SK-N-SH (cell line): ENCODE data around the gene NOLC1. TPM values are rescaled to one million over a fixed set of nuclear protein-coding genes. Genes with fewer than 3 reads are reported as not detected.

Experiments used
- CTCF ChIA-PET: fragments of 300-600, 350-600 bp; formaldehyde crosslinking; extraction: SDS; loops from one replicate; lab custom pipeline; 2021; lab: Yijun Ruan, JAX
- POLR2A ChIA-PET: fragments of 350-600 bp; sonication (Branson Sonifier 250); formaldehyde crosslinking; extraction: SDS; loops from one replicate; lab custom pipeline; 2020; ENCODE audit warnings: antibody characterized with exemption, inconsistent platforms; lab: Yijun Ruan, JAX
- DNase-seq: peaks from one replicate; pipeline ENCODE4 v3.0.0; 2012
- H2AFZ ChIP-seq: fragments of 200-600 bp; sonication (generic); 2 replicates; pipeline ENCODE4 v1.8.1; 2016; ENCODE audit warnings: antibody characterized with exemption, mild to moderate bottlenecking, low read depth
- H3F3A ChIP-seq: fragments of 200-600 bp; sonication (generic); replicated peaks from 2 replicates; pipeline ENCODE3; 2016; ENCODE audit warnings: antibody characterized with exemption, mild to moderate bottlenecking; ENCODE audit not compliant: insufficient read depth
- H3K27ac ChIP-seq, 2 experiments: fragments of 200-500 bp in 1 of 2; fragments of 200-600 bp in 1 of 2; sonication (Bioruptor generic) in 1 of 2; sonication (generic), shearing (Covaris generic) in 1 of 2; 2 replicates each; pipeline versions ENCODE4 v1.5.1 to v1.6.1; 2014 to 2016; ENCODE audit warnings: low read depth in 2 of 2, inconsistent platforms in 1 of 2, low read length in 1 of 2, mild to moderate bottlenecking in 1 of 2, mixed read lengths in 1 of 2
- H3K27me3 ChIP-seq: fragments of 200-600 bp; sonication (generic), shearing (Covaris generic); 2 replicates; pipeline ENCODE4 v1.6.1; 2016; ENCODE audit warnings: mixed run types; ENCODE audit not compliant: insufficient read depth
- H3K36me3 ChIP-seq, 2 experiments: fragments of 200-500 bp in 1 of 2; fragments of 200-600 bp in 1 of 2; sonication (Bioruptor generic) in 1 of 2; sonication (generic) in 1 of 2; replicated peaks in 1 of 2; 2 replicates each; pipeline versions ENCODE3 to v1.5.1; 2014 to 2016; ENCODE audit warnings: low read length in 1 of 2, mild to moderate bottlenecking in 1 of 2; ENCODE audit not compliant: insufficient read depth in 2 of 2, control insufficient read depth in 1 of 2
- H3K4me1 ChIP-seq, 2 experiments: fragments of 200-500 bp in 1 of 2; fragments of 200-600 bp in 1 of 2; sonication (Bioruptor generic) in 1 of 2; sonication (generic), shearing (Covaris generic) in 1 of 2; 2 replicates each; pipeline versions ENCODE4 v1.5.1 to v1.6.1; 2014 to 2016; ENCODE audit warnings: low read depth in 1 of 2, low read length in 1 of 2, mixed run types in 1 of 2; ENCODE audit not compliant: insufficient read depth in 2 of 2, control insufficient read depth in 1 of 2
- H3K4me2 ChIP-seq: fragments of 200-600 bp; sonication (generic), shearing (Covaris generic); 2 replicates; pipeline ENCODE4 v1.6.1; 2017; ENCODE audit warnings: mixed run types
- H3K4me3 ChIP-seq, 2 experiments: fragments of 200-500 bp in 1 of 2; fragments of 200-600 bp in 1 of 2; sonication (Bioruptor generic) in 1 of 2; sonication (generic), shearing (Covaris generic) in 1 of 2; 2 replicates each; pipeline versions ENCODE4 v1.5.1 to v1.8.1; 2014 to 2016; ENCODE audit warnings: low read depth in 2 of 2, inconsistent platforms in 1 of 2, low read length in 1 of 2, mild to moderate bottlenecking in 1 of 2, mixed read lengths in 1 of 2, moderate library complexity in 1 of 2
- H3K79me2 ChIP-seq: fragments of 200-600 bp; sonication (generic); 2 replicates; pipeline ENCODE4 v1.8.1; 2017; ENCODE audit warnings: mild to moderate bottlenecking; ENCODE audit not compliant: insufficient read depth
- H3K9ac ChIP-seq: fragments of 200-600 bp; sonication (generic); 2 replicates; pipeline ENCODE4 v1.6.1; 2017; ENCODE audit warnings: mixed run types
- H3K9me2 ChIP-seq: fragments of 200-600 bp; sonication (generic); 2 replicates; pipeline ENCODE4 v1.6.1; 2017; ENCODE audit warnings: mixed run types
- H3K9me3 ChIP-seq: fragments of 200-600 bp; sonication (generic); 2 replicates; pipeline ENCODE4 v1.6.1; 2017; ENCODE audit warnings: mixed run types, mild to moderate bottlenecking, moderate library complexity
- H4K20me1 ChIP-seq: fragments of 200-600 bp; sonication (generic); 2 replicates; pipeline ENCODE4 v1.6.1; 2017; ENCODE audit warnings: mild to moderate bottlenecking, mixed run types; ENCODE audit not compliant: insufficient read depth
- CHD2 ChIP-seq: fragments of 150-350 bp; IDR thresholded peaks from 2 replicates; pipeline ENCODE4 v1.6.1; 2018; ENCODE audit warnings: low read length; ENCODE audit not compliant: partially characterized antibody
- CTCF ChIP-seq: fragments of 200-600 bp; sonication (generic); IDR thresholded peaks from 2 replicates; pipeline ENCODE4 v1.6.1; 2017; ENCODE audit warnings: antibody characterized with exemption, mild to moderate bottlenecking, moderate library complexity
- FOSL2 ChIP-seq: IDR thresholded peaks from 2 replicates; pipeline ENCODE4 v1.4.0; 2012; ENCODE audit warnings: low read depth, mild to moderate bottlenecking, moderate library complexity, borderline replicate concordance
- FOXJ3 ChIP-seq: sonication (generic); formaldehyde crosslinking; IDR thresholded peaks from 2 replicates; pipeline ENCODE4 v1.5.1; 2020; ENCODE audit warnings: mild to moderate bottlenecking, missing genetic modification reagents
- GABPA ChIP-seq: IDR thresholded peaks from 2 replicates; pipeline ENCODE4 v1.4.0; 2012; ENCODE audit warnings: low read depth, mild to moderate bottlenecking
- IRF3 ChIP-seq: fragments of 150-350 bp; IDR thresholded peaks from 2 replicates; pipeline ENCODE4 v1.6.1; 2016; ENCODE audit warnings: mild to moderate bottlenecking, low read depth, low read length
- JUND ChIP-seq: IDR thresholded peaks from 2 replicates; pipeline ENCODE4 v1.4.0; 2012
- MXI1 ChIP-seq: IDR thresholded peaks from 2 replicates; pipeline ENCODE4 v1.6.1; 2012; ENCODE audit warnings: mild to moderate bottlenecking, low read depth, low read length, improper control_type of control experiment
- NFIC ChIP-seq: IDR thresholded peaks from 2 replicates; pipeline ENCODE4 v1.4.0; 2012; ENCODE audit warnings: borderline replicate concordance
- RAD21 ChIP-seq: IDR thresholded peaks from 2 replicates; pipeline ENCODE4 v1.6.1; 2012; ENCODE audit warnings: mild to moderate bottlenecking, low read length
- RFX5 ChIP-seq: IDR thresholded peaks from 2 replicates; pipeline ENCODE4 v1.6.1; 2012; ENCODE audit warnings: mild to moderate bottlenecking, improper control_type of control experiment, low read length
- TCF12 ChIP-seq: IDR thresholded peaks from 2 replicates; pipeline ENCODE4 v1.4.0; 2012
- USF1 ChIP-seq: IDR thresholded peaks from 2 replicates; pipeline ENCODE4 v1.4.0; 2012; ENCODE audit warnings: low read depth, borderline replicate concordance
- USF2 ChIP-seq: fragments of 150-350 bp; IDR thresholded peaks from 2 replicates; pipeline ENCODE4 v1.6.1; 2017; ENCODE audit warnings: antibody characterized with exemption, low read length, low read depth, borderline replicate concordance
- YY1 ChIP-seq: IDR thresholded peaks from 2 replicates; pipeline ENCODE4 v1.4.0; 2012; ENCODE audit warnings: low read depth, mild to moderate bottlenecking
- WGBS: methylation state at CpG from one replicate; pipeline ENCODE4 v1.1.6; 2017; ENCODE audit warnings: low lambda C conversion rate; 5-methylcytosine and 5-hydroxymethylcytosine counted together
- polyA plus RNA-seq, 3 experiments: library from polyadenylated mRNA; depleted of rRNA; stranded (reverse); fragments of >200 nt; gene quantifications; 2 replicates each; pipeline ENCODE4 v1.2.3, GENCODE V29; 2012

Gene NOLC1
- polyA plus RNA-seq, 1 of the 3 experiments (the other 2 are of a cell fraction), result 71.8 TPM

- ChIA-PET POLR2A (no interaction called here), CTCF (interaction anchor here (0.9 to 1.5 kb wide), 2 partner anchors 17 to 218 kb away, joined by 3 to 4 read pairs; no protein-coding TSS in a partner anchor)
- peaks cover 56% of the 10 kb centered on the region for H4K20me1 ChIP-seq
These were observed 17.8 kb upstream of the NOLC1 start for GRCh38 chr10:102134416-102134815.

GRCh38 chr10:102135956-102136526 is 16.1 kb upstream of the NOLC1 start:
- 88% methylated on average over 7 of the region's 7 CpGs for WGBS
- H2AFZ ChIP-seq, result no peak overlapping the region
- H3K4me2 ChIP-seq, result peak overlapping the region; percentile 40; the same call in 1 of the 2 replicates
- H3K79me2 ChIP-seq, result peaks cover 83% of the 10 kb centered on the region
- no peak for DNase-seq
- peaks cover 72% of the 10 kb centered on the region for H4K20me1 ChIP-seq
- H3K27me3 ChIP-seq, result no peaks in the 10 kb centered on the region
- H3K4me3 ChIP-seq, result no peak overlapping the region
- no peak overlapping the region for H3K9ac ChIP-seq
- no peaks in the 10 kb centered on the region for H3K9me3 ChIP-seq
- H3K9me2 ChIP-seq, result no peaks in the 10 kb centered on the region
- POLR2A ChIA-PET, result no interaction called here
- CTCF ChIA-PET, result interaction anchor here (0.8 to 1.9 kb wide), 7 partner anchors 14 to 246 kb away, joined by 3 to 7 read pairs (median 3); no protein-coding TSS in a partner anchor
- no peak overlapping the region for H3K27ac ChIP-seq
- H3K36me3 ChIP-seq, result peaks cover 23 to 41% of the 10 kb centered on the region in 2 experiments
- H3F3A ChIP-seq, result peaks cover 10% of the 10 kb centered on the region
- peaks cover 13 to 18% of the 10 kb centered on the region in 2 experiments; a peak in 2 of 4 replicates for H3K4me1 ChIP-seq
- TF ChIP-seq YY1 (no peak), TCF12 (no peak), GABPA (no peak), CHD2 (no peak), MXI1 (no peak), RFX5 (no peak), RAD21 (no peak), USF1 (no peak), FOXJ3 (CRISPR knock-in tag) (no peak), USF2 (no peak), JUND (no peak), NFIC (no peak), IRF3 (no peak), CTCF (no peak), FOSL2 (no peak)

More at GRCh38 chr10:102134416-102134815, 17.8 kb upstream of the NOLC1 start:
- Histone ChIP-seq H3K79me2 (peaks cover 66% of the 10 kb centered on the region), H3K36me3 (peaks cover 17 to 25% of the 10 kb centered on the region in 2 experiments), H3K9ac (peak overlapping the region; percentile 97), H3K27me3 (no peaks in the 10 kb centered on the region), H2AFZ (no peak overlapping the region), H3K4me3 (peak overlapping the region; percentile 90 to 99), H3F3A (peaks cover 10% of the 10 kb centered on the region), H3K27ac (peak overlapping the region in 1 of 2 experiments; percentile 91; a peak in 1 of 4 replicates), H3K9me3 (no peaks in the 10 kb centered on the region), H3K4me1 (peaks cover 13 to 18% of the 10 kb centered on the region in 2 experiments; a peak in 2 of 4 replicates), H3K9me2 (no peaks in the 10 kb centered on the region), H3K4me2 (peak overlapping the region; percentile 69)
- DNase-seq, result no peak
- WGBS, result 55% methylated on average over 2 of the region's 2 CpGs
- TF ChIP-seq FOXJ3 (CRISPR knock-in tag) (no peak), CHD2 (no peak), USF2 (no peak)
